ENCODE data around the gene GPX3.

GPX3 gene

DNA sequence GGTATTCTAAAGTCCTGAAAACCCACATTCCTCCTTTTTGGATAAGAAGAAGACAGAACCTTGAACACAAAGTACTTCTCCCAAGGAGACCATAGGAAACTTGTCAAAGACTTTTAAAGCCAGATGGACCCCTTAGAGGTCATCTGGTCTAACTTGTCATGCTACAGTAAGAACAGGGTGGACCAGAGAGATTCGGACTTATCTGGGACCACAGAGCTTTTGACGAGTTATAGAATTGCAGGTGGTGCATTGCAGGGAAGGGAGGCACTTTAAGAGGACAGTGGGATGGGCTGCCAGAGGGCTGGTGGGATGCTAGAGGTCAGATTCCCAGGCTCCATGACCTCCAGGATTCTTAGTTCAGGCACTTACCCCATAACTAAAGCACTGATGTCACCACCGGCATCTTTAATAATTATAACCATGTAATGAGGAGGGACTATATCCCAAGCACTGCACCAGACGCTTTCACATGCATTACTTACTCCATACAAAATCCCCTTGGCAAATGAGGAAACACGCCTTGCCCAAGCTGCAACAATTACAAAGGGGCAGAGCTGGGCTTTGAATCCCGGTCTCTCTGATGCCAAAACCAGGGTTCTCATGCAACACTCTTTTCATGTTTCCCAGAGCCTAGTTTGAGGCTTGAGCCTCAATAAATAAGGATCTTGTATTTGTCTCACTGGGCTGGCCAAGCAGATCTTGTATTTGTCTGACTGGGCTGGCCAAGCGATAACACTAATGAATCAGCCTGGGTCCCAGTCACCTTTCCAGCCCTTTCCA, 12.8 kb upstream of the GPX3 start:
- TF ChIP-seq FOXP2 (optimal IDR thresholded peaks at IDR 0.05; ENCODE audit: borderline replicate concordance, extremely low read depth, extremely low read length, insufficient read depth) (no peak), SIN3A (IDR thresholded peaks at IDR 0.05; ENCODE audit: borderline replicate concordance, insufficient read depth, low read length) (no peak), POLR2AphosphoS5 (IDR thresholded peaks at IDR 0.05; ENCODE audit: low read depth, low read length) (no peak), TAF1 (IDR thresholded peaks at IDR 0.05; ENCODE audit: borderline replicate concordance, insufficient read depth, low read length) (no peak)
- TF ChIP-seq, protein P1, sequence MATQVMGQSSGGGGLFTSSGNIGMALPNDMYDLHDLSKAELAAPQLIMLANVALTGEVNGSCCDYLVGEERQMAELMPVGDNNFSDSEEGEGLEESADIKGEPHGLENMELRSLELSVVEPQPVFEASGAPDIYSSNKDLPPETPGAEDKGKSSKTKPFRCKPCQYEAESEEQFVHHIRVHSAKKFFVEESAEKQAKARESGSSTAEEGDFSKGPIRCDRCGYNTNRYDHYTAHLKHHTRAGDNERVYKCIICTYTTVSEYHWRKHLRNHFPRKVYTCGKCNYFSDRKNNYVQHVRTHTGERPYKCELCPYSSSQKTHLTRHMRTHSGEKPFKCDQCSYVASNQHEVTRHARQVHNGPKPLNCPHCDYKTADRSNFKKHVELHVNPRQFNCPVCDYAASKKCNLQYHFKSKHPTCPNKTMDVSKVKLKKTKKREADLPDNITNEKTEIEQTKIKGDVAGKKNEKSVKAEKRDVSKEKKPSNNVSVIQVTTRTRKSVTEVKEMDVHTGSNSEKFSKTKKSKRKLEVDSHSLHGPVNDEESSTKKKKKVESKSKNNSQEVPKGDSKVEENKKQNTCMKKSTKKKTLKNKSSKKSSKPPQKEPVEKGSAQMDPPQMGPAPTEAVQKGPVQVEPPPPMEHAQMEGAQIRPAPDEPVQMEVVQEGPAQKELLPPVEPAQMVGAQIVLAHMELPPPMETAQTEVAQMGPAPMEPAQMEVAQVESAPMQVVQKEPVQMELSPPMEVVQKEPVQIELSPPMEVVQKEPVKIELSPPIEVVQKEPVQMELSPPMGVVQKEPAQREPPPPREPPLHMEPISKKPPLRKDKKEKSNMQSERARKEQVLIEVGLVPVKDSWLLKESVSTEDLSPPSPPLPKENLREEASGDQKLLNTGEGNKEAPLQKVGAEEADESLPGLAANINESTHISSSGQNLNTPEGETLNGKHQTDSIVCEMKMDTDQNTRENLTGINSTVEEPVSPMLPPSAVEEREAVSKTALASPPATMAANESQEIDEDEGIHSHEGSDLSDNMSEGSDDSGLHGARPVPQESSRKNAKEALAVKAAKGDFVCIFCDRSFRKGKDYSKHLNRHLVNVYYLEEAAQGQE (IDR thresholded peaks at IDR 0.05; ENCODE audit: insufficient read depth in 1 of 2, low read depth in 2 of 2, low read length in 2 of 2) = no peak

DNA sequence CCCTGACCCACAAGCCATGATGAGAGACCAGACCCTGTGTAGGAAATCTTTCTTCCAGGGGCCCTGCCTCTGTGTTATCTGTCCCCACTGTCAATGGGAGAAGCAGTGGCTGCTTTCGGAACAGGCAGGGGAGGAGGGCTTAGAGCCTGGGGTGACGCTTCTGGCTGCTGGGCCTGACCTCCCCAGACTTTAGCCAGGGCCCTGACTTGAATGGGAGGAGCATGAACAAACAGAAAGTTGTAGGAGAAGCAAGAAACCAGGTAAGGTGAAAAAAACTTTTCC, 12.2 kb upstream of the GPX3 start:
- TF ChIP-seq POLR2AphosphoS5 (IDR thresholded peaks at IDR 0.05; ENCODE audit: low read depth, low read length) = no peak
- TF ChIP-seq, protein P1 (IDR thresholded peaks at IDR 0.05; ENCODE audit: insufficient read depth in 1 of 2, low read depth in 2 of 2, low read length in 2 of 2) = no peak

GRCh38 chr5:151008906-151009305, 11.5 kb upstream of the GPX3 start:
- no peak for TF ChIP-seq POLR2AphosphoS5 (IDR thresholded peaks at IDR 0.05; ENCODE audit: low read depth, low read length)
- TF ChIP-seq TAF1 (IDR thresholded peaks at IDR 0.05; ENCODE audit: borderline replicate concordance, insufficient read depth, low read length) = no peak
- no peak for TF ChIP-seq SIN3A (IDR thresholded peaks at IDR 0.05; ENCODE audit: borderline replicate concordance, insufficient read depth, low read length)
- TF ChIP-seq FOXP2 (optimal IDR thresholded peaks at IDR 0.05; ENCODE audit: borderline replicate concordance, extremely low read depth, extremely low read length, insufficient read depth) = no peak
- TF ChIP-seq, protein P1 (IDR thresholded peaks at IDR 0.05; ENCODE audit: insufficient read depth in 1 of 2, low read depth in 2 of 2, low read length in 2 of 2) = no peak

- TF ChIP-seq POLR2AphosphoS5 (IDR thresholded peaks at IDR 0.05; ENCODE audit: low read depth, low read length) = no peak
- no peak for TF ChIP-seq SIN3A (IDR thresholded peaks at IDR 0.05; ENCODE audit: borderline replicate concordance, insufficient read depth, low read length)
- TF ChIP-seq TAF1 (IDR thresholded peaks at IDR 0.05; ENCODE audit: borderline replicate concordance, insufficient read depth, low read length) = no peak
- TF ChIP-seq, protein P1 (IDR thresholded peaks at IDR 0.05; ENCODE audit: insufficient read depth in 1 of 2, low read depth in 2 of 2, low read length in 2 of 2) = no peak
- TF ChIP-seq FOXP2 (optimal IDR thresholded peaks at IDR 0.05; ENCODE audit: borderline replicate concordance, extremely low read depth, extremely low read length, insufficient read depth) = no peak
Observed at GRCh38 chr5:151012862-151013261, 7.5 kb upstream of the GPX3 start.

Data from PFSK-1 (cell line).